ENCODE results near the gene NSRP1.
A peak's percentile ranks its signal among the peaks of the same experiment; 100 is the strongest.

Gene NSRP1, protein sequence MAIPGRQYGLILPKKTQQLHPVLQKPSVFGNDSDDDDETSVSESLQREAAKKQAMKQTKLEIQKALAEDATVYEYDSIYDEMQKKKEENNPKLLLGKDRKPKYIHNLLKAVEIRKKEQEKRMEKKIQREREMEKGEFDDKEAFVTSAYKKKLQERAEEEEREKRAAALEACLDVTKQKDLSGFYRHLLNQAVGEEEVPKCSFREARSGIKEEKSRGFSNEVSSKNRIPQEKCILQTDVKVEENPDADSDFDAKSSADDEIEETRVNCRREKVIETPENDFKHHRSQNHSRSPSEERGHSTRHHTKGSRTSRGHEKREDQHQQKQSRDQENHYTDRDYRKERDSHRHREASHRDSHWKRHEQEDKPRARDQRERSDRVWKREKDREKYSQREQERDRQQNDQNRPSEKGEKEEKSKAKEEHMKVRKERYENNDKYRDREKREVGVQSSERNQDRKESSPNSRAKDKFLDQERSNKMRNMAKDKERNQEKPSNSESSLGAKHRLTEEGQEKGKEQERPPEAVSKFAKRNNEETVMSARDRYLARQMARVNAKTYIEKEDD

DNA sequence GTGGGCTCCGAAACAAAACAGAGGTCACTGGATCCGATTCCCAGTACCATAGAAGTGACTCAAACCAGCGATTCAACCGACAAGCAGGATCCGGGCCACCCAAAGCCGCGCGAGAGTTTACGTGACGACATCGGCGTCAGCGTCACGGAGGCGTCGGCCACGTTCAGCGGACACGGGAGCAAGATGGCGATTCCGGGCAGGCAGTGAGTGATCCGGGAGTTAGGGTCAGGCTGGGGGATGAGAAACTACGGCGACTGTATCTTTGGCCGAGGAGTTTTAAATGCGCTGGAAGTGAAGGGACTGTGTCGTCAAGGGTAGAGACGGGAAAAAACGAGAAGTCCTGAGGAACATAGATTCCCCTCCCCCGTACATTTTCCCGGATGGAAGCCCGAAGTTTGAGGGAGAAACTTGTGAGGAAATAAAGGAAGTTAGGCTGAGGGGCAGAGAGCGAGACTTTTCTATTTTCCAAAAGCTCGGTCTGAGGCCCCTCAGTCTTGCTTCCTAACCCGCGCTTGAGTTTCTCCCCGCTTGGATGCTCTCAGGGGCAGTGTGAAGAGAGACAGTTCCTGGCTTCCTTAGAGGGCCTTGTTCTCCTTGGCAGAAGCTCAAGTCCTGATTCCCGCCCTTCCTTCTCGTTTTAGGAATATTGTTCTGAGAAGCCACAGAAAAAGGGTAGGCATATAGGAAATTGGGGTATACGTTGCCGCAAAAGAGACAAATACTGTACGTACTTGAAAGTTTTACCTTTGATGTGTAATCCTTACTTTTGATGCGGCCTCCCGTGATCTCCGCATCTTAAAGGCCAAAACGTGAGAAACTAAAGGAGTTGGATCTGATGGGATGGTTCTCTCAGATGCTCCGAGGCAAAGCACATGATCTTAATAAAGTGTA, at the start of gene NSRP1:
NSRP1 (plus strand) TSS at position 156 of the 891 bp plus-strand sequence; CDS start at position 184, 28 bp downstream.
- H3K4me3 ChIP-seq (ENCODE audit: low read depth, low read length) = peak within 1 kb of the TSS; percentile 69
- peak; percentile 65 for DNase-seq (ENCODE audit: low read depth, low spot score)
- POLR2A ChIA-PET = interaction anchor here (1.4 kb wide), 1 partner anchor 12 kb away, joined by 3 read pairs; no protein-coding TSS in a partner anchor
- TF ChIP-seq, protein P1, sequence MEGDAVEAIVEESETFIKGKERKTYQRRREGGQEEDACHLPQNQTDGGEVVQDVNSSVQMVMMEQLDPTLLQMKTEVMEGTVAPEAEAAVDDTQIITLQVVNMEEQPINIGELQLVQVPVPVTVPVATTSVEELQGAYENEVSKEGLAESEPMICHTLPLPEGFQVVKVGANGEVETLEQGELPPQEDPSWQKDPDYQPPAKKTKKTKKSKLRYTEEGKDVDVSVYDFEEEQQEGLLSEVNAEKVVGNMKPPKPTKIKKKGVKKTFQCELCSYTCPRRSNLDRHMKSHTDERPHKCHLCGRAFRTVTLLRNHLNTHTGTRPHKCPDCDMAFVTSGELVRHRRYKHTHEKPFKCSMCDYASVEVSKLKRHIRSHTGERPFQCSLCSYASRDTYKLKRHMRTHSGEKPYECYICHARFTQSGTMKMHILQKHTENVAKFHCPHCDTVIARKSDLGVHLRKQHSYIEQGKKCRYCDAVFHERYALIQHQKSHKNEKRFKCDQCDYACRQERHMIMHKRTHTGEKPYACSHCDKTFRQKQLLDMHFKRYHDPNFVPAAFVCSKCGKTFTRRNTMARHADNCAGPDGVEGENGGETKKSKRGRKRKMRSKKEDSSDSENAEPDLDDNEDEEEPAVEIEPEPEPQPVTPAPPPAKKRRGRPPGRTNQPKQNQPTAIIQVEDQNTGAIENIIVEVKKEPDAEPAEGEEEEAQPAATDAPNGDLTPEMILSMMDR (IDR thresholded peaks at IDR 0.05; ENCODE audit: insufficient read depth, low read length, missing control alignments) = no peak
- CTCF ChIA-PET = interaction anchor here (1.3 to 4.3 kb wide), 5 partner anchors 9 to 168 kb away, joined by 3 to 59 read pairs (median 12); no protein-coding TSS in a partner anchor

DNA sequence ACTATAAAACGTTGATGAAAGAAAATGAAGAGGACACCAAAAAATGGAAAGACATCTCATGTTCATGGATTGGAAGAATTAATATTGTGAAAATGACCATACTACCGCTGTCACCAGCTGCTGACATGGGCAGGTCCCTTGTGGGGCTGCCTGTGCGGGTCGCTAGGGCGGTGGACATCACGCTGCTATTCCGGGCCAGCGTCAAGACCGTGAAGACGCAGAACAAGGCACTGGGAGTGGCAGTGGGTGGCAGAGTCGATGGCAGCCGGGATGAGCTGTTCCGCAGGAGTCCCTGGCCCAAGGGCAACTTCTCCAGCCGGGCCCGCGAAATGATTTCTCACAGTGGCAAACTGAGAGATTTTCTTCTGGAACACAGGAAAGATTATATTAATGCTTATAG, 48.2 kb upstream of the NSRP1 start:
- POLR2A ChIA-PET = no interaction called here
- DNase-seq (ENCODE audit: low read depth, low spot score) = no peak
- CTCF ChIA-PET = interaction anchor here (0.6 to 1.6 kb wide), 4 partner anchors 10 to 64 kb away, joined by 3 to 6 read pairs (median 4); no protein-coding TSS in a partner anchor

DNA sequence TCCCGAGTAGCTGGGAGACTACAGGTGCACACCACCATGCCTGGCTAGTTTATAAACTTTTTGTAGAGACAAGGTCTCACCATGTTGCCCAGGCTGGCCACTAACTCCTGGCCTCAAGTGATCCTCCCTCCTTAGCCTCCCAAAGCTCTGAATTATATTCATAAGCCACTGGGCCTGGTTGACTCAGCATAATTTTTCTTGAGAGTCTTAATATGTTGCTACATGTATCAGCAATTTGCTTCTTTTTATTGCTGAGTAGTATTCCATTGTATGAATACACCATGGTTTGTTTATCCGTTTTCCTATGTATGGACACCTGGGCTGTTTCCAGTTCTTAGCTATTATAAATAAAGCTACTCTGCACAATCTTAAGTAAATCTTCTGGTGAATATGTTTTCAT, 42.4 kb upstream of the NSRP1 start:
- TF ChIP-seq, protein P1 (IDR thresholded peaks at IDR 0.05; ENCODE audit: insufficient read depth, low read length, missing control alignments) = no peak
- no peak overlapping the region for H3K4me3 ChIP-seq (ENCODE audit: low read depth, low read length)
- ChIA-PET POLR2A (no interaction called here), CTCF (interaction anchor here (4.2 kb wide), 1 partner anchor 19 kb away, joined by 40 read pairs; no protein-coding TSS in a partner anchor)
- DNase-seq (ENCODE audit: low read depth, low spot score) = no peak

More for the DNA sequence above, 48.2 kb upstream of the NSRP1 start:
- H3K4me3 ChIP-seq (ENCODE audit: low read depth, low read length) = no peak overlapping the region
- TF ChIP-seq, protein P1 (IDR thresholded peaks at IDR 0.05; ENCODE audit: insufficient read depth, low read length, missing control alignments) = no peak

DNA sequence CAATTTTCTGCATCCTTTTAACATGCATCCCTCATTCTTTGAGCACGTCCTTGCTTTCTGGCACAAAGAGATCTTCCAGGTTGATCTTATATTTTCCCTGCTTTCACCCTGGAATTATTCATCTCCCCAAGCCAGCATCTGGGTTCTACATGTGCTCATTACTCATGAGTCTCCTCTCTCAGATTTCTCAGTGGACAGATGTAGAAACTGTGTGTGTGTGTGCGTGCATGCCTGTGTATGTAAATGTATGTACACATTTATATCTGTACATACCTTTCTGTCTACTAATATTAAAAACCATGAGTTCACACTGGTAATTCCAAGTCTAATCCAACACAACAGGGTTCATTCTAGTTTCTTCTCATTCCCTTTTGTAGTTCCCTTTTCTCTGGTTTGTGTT, 41.9 kb upstream of the NSRP1 start:
- CTCF ChIA-PET = interaction anchor here (4.2 kb wide), 1 partner anchor 18 kb away, joined by 40 read pairs; no protein-coding TSS in a partner anchor

DNA sequence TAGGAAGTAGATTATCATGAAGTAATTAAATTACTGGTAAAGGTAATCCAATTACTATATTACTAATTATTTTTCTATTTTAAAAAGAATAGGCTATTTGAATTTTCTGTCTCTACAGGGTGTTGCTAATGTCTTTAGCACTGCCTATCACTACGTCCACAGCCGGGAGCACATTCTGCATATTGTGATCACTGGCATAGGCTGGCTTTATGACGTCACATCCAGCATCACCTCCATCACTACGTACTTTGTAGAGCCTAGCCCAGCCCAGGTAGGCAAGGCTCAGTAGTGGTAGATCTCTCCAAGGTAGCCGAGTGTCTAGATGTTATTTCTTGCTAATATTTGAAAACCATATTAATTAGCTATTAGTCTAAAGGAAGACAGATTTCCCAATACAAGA, 33.8 kb upstream of the NSRP1 start:
- ChIA-PET POLR2A (no interaction called here), CTCF (interaction anchor here (1.2 to 10.7 kb wide), 2 partner anchors 11 to 54 kb away, joined by 4 to 105 read pairs; no protein-coding TSS in a partner anchor)
- no peak overlapping the region for H3K4me3 ChIP-seq (ENCODE audit: low read depth, low read length)
- no peak for DNase-seq (ENCODE audit: low read depth, low spot score)
- TF ChIP-seq, protein P1 (IDR thresholded peaks at IDR 0.05; ENCODE audit: insufficient read depth, low read length, missing control alignments) = no peak

More for the DNA sequence above, 41.9 kb upstream of the NSRP1 start:
- POLR2A ChIA-PET = no interaction called here
- DNase-seq (ENCODE audit: low read depth, low spot score) = no peak
- no peak overlapping the region for H3K4me3 ChIP-seq (ENCODE audit: low read depth, low read length)
- TF ChIP-seq, protein P1 (IDR thresholded peaks at IDR 0.05; ENCODE audit: insufficient read depth, low read length, missing control alignments) = no peak

All from AG04449 (cell line).